A172 (cell line): Measurements from ENCODE around the gene YBX3. TPM values are rescaled to one million over a fixed set of nuclear protein-coding genes. Genes with fewer than 3 reads are reported as not detected.

Experiments
- DNase-seq: peaks from one replicate; pipeline ENCODE4 v3.0.0-alpha.2; 2015; ENCODE audit warnings: low spot score
- total RNA-seq: library from RNA; depleted of rRNA; stranded (reverse); fragments of >200 nt; shearing (Covaris generic); gene quantifications from 2 replicates; pipeline ENCODE4 v1.2.3, GENCODE V29; 2014; rRNA removed

The YBX3 gene
- total RNA-seq, 1 experiment from 2014 or later: 33.7 TPM

GRCh38 chr12:10669533-10669932 lies 53.6 kb downstream of the YBX3 start:
- DNase-seq: no peak

GRCh38 chr12:10668526-10668925 lies 54.6 kb downstream of the YBX3 start:
- DNase-seq: no peak

- no peak for DNase-seq
These were observed 55.5 kb downstream of the YBX3 start for GRCh38 chr12:10667581-10667980.

- DNase-seq: no peak
These were observed 58.6 kb downstream of the YBX3 start for GRCh38 chr12:10664499-10664898.

GRCh38 chr12:10663869-10664268 lies 59.3 kb downstream of the YBX3 start:
- DNase-seq: no peak

- DNase-seq: no peak
These were observed 61.8 kb downstream of the YBX3 start for GRCh38 chr12:10661338-10661737.

- no peak for DNase-seq
These were observed 69.1 kb downstream of the YBX3 start for GRCh38 chr12:10654003-10654402.

- DNase-seq: no peak
These were observed 70.9 kb downstream of the YBX3 start for GRCh38 chr12:10652192-10652591.

Other genes with a start within 250 kb of the YBX3 start
- gene EIF2S3B, start 217.4 kb downstream of the YBX3 start, total RNA-seq: 17.1 and 27.3 TPM in 2 replicates
- gene MAGOHB, start 109.7 kb downstream of the YBX3 start, total RNA-seq: 28.6 and 35.9 TPM in 2 replicates
- gene STYK1, start 49.3 kb downstream of the YBX3 start, total RNA-seq: 0.12 and 9.9 TPM in 2 replicates
- gene TAS2R7, start 79.3 kb upstream of the YBX3 start, total RNA-seq: not detected in 2 replicates
- gene TAS2R8, start 84.0 kb upstream of the YBX3 start, total RNA-seq: not detected in 2 replicates
- gene TAS2R9, start 86.8 kb upstream of the YBX3 start, total RNA-seq: not detected in 2 replicates
- not detected in 2 replicates for gene TAS2R10, start 103.0 kb upstream of the YBX3 start, total RNA-seq
- gene PRR4, start 126.2 kb upstream of the YBX3 start, total RNA-seq: 0.28 TPM in 1 of 2 replicates, not detected in the other
- gene PRH1, start 160.9 kb upstream of the YBX3 start, total RNA-seq: 0.57 and 9.3 TPM in 2 replicates
- gene TAS2R13, start 186.2 kb upstream of the YBX3 start, total RNA-seq: 0.36 TPM in 1 of 2 replicates, not detected in the other
- gene PRH2, start 205.9 kb upstream of the YBX3 start, total RNA-seq: not detected in 2 replicates
- 1.2 and 1.7 TPM in 2 replicates for gene TAS2R14, start 215.9 kb upstream of the YBX3 start, total RNA-seq